Neural cell (in vitro differentiated cells): ENCODE measurements around the gene CUBN. TPM values are rescaled to one million over a fixed set of nuclear protein-coding genes. Genes with fewer than 3 reads are reported as not detected.

Experiments used
- H2AFZ ChIP-seq: fragments of 200-600, 300-800 bp; sonication (generic), shearing (Covaris generic); 2 replicates; pipeline ENCODE4 v1.6.0; 2014; ENCODE audit warnings: low read depth, mild to moderate bottlenecking, antibody characterized with exemption, low read length, moderate library complexity
- H3F3A ChIP-seq: fragments of 200-600 bp; shearing (Covaris generic); 2 replicates; pipeline ENCODE4 v1.6.1; 2016; ENCODE audit warnings: mild to moderate bottlenecking, moderate library complexity, mixed read lengths, antibody characterized with exemption, low read length; ENCODE audit not compliant: insufficient read depth, poor library complexity, severe bottlenecking
- H3K27ac ChIP-seq: fragments of 200-600, 300-800 bp; sonication (generic), shearing (Covaris generic); 2 replicates; pipeline ENCODE4 v1.5.1; 2014; ENCODE audit warnings: mild to moderate bottlenecking, low read length, moderate library complexity
- H3K27me3 ChIP-seq: fragments of 300-800, 200-600 bp; sonication (generic), shearing (Covaris generic); 2 replicates; pipeline ENCODE4 v1.6.0; 2014; ENCODE audit warnings: mild to moderate bottlenecking, low read depth, low read length, moderate library complexity; ENCODE audit not compliant: insufficient read depth
- H3K36me3 ChIP-seq: fragments of 300-800, 200-600 bp; sonication (generic), shearing (Covaris generic); 2 replicates; pipeline ENCODE4 v1.5.1; 2014; ENCODE audit warnings: mild to moderate bottlenecking, antibody characterized with exemption, low read length, moderate library complexity; ENCODE audit not compliant: insufficient read depth
- H3K4me2 ChIP-seq: fragments of 300-800, 200-600 bp; sonication (generic), shearing (Covaris generic); 2 replicates; pipeline ENCODE4 v1.6.0; 2014; ENCODE audit warnings: mild to moderate bottlenecking, low read length
- H3K4me3 ChIP-seq: fragments of 300-800, 200-600 bp; sonication (generic), shearing (Covaris generic); 2 replicates; pipeline ENCODE4 v1.5.1; 2014; ENCODE audit warnings: mild to moderate bottlenecking, low read length, moderate library complexity
- H3K79me2 ChIP-seq: fragments of 200-600 bp; shearing (Covaris generic); replicated peaks from 2 replicates; pipeline ENCODE4 v1.6.0; 2014; ENCODE audit warnings: mild to moderate bottlenecking, low read length, moderate library complexity; ENCODE audit not compliant: insufficient read depth
- H3K9ac ChIP-seq: fragments of 300-800, 200-600 bp; sonication (generic), shearing (Covaris generic); 2 replicates; pipeline ENCODE4 v1.6.1; 2016; ENCODE audit warnings: mild to moderate bottlenecking, low read length, mixed read lengths
- H3K9me2 ChIP-seq: fragments of 200-600 bp; shearing (Covaris generic); 2 replicates; pipeline ENCODE4 v1.6.1; 2016; ENCODE audit warnings: mild to moderate bottlenecking, low read length, mixed read lengths; ENCODE audit not compliant: insufficient read depth
- H3K9me3 ChIP-seq: fragments of 200-600, 300-800 bp; sonication (generic), shearing (Covaris generic); 2 replicates; pipeline ENCODE4 v1.6.1; 2016; ENCODE audit warnings: mild to moderate bottlenecking, mixed run types, low read length, moderate library complexity, mixed read lengths
- H4K20me1 ChIP-seq: fragments of 200-600 bp; shearing (Covaris generic); 2 replicates; pipeline ENCODE4 v1.6.1; 2016; ENCODE audit warnings: mild to moderate bottlenecking, mixed run types; ENCODE audit not compliant: insufficient read depth
- CTCF ChIP-seq: fragments of 450-650 bp; IDR thresholded peaks from 2 replicates; pipeline ENCODE4 v1.5.1; 2014; ENCODE audit warnings: antibody characterized with exemption, mild to moderate bottlenecking, moderate library complexity; ENCODE audit not compliant: poor library complexity, severe bottlenecking
- EP300 ChIP-seq: fragments of 450-650 bp; conservative IDR thresholded peaks from 2 replicates; pipeline ENCODE4 v1.6.1; 2014; ENCODE audit warnings: antibody characterized with exemption, mild to moderate bottlenecking, moderate library complexity; ENCODE audit not compliant: poor library complexity, severe bottlenecking
- EZH2 ChIP-seq: fragments of 200-600, 300-800 bp; shearing (Covaris generic), sonication (generic); IDR thresholded peaks from 2 replicates; pipeline ENCODE4 v1.6.1; 2014; ENCODE audit warnings: antibody characterized with exemption, low read length, borderline replicate concordance, mild to moderate bottlenecking; ENCODE audit not compliant: insufficient read depth, poor library complexity, severe bottlenecking
- MXI1 ChIP-seq: fragments of 450-650 bp; conservative IDR thresholded peaks from 2 replicates; pipeline ENCODE4 v1.6.1; 2014; ENCODE audit warnings: antibody characterized with exemption, mild to moderate bottlenecking; ENCODE audit not compliant: poor library complexity, severe bottlenecking
- POLR2AphosphoS5 ChIP-seq: IDR thresholded peaks from 2 replicates; pipeline ENCODE4 v1.6.1; 2012
- RAD21 ChIP-seq: fragments of 450-650 bp; conservative IDR thresholded peaks from 2 replicates; pipeline ENCODE4 v1.6.1; 2014; ENCODE audit warnings: antibody characterized with exemption, mild to moderate bottlenecking, moderate library complexity
- REST ChIP-seq: IDR thresholded peaks from 2 replicates; pipeline ENCODE4 v1.6.1; 2012; ENCODE audit warnings: borderline replicate concordance
- SMC3 ChIP-seq: fragments of 450-650 bp; conservative IDR thresholded peaks from 2 replicates; pipeline ENCODE4 v1.6.1; 2014; ENCODE audit warnings: antibody characterized with exemption, mild to moderate bottlenecking, moderate library complexity; ENCODE audit not compliant: poor library complexity
- TAF1 ChIP-seq: IDR thresholded peaks from 2 replicates; pipeline ENCODE4 v1.6.1; 2012; ENCODE audit warnings: low read depth
- polyA plus RNA-seq: library from polyadenylated mRNA; depleted of rRNA; stranded (reverse); fragments of >200 nt; gene quantifications from 2 replicates; pipeline ENCODE4 v1.2.3, GENCODE V29; 2014

The CUBN gene
- polyA plus RNA-seq, 1 donor from 2014 or later = 7.1 TPM

GRCh38 chr10:17123961-17124360 is 5.7 kb downstream of the CUBN start:
- TF ChIP-seq EP300 = no peak
- TF ChIP-seq MXI1 = no peak
- no peak for TF ChIP-seq REST
- TF ChIP-seq CTCF = no peak
- no peak for TF ChIP-seq POLR2AphosphoS5
- no peak for TF ChIP-seq RAD21
- no peak for TF ChIP-seq TAF1
- TF ChIP-seq EZH2 = no peak
- no peak for TF ChIP-seq SMC3
- Histone ChIP-seq H3K9me2 (no peaks in the 10 kb centered on the region), H3K79me2 (no peaks in the 10 kb centered on the region), H3K36me3 (no peaks in the 10 kb centered on the region), H3K9me3 (no peaks in the 10 kb centered on the region), H3K4me3 (no peak overlapping the region), H3K9ac (no peak overlapping the region), H3K27me3 (no peaks in the 10 kb centered on the region), H2AFZ (no peak overlapping the region), H4K20me1 (no peaks in the 10 kb centered on the region), H3K27ac (no peak overlapping the region), H3K4me2 (no peak overlapping the region), H3F3A (no peaks in the 10 kb centered on the region)

- Histone ChIP-seq H3K9me2 (no peaks in the 10 kb centered on the region), H3K27ac (no peak overlapping the region), H3K36me3 (no peaks in the 10 kb centered on the region), H3K9me3 (no peaks in the 10 kb centered on the region), H3F3A (no peaks in the 10 kb centered on the region), H3K4me3 (no peak overlapping the region), H2AFZ (no peak overlapping the region), H4K20me1 (no peaks in the 10 kb centered on the region), H3K4me2 (no peak overlapping the region), H3K27me3 (no peaks in the 10 kb centered on the region), H3K79me2 (no peaks in the 10 kb centered on the region), H3K9ac (no peak overlapping the region)
- TF ChIP-seq CTCF (no peak), MXI1 (no peak), EZH2 (no peak), RAD21 (no peak), SMC3 (no peak), REST (no peak), POLR2AphosphoS5 (no peak), EP300 (no peak), TAF1 (no peak)
These were observed 6.6 kb downstream of the CUBN start for GRCh38 chr10:17122726-17123661.
